GM12865 (cell line): ENCODE results near the gene PAF1.

Experiments
- DNase-seq: peaks from one replicate; pipeline ENCODE4 v3.0.0; 2010; ENCODE audit warnings: low read depth
- H3K4me3 ChIP-seq: 2 replicates; pipeline ENCODE4 v1.5.1; 2011; ENCODE audit warnings: mild to moderate bottlenecking, low read depth, low read length, control low read depth
- TF ChIP-seq, protein P1 (sequence below): IDR thresholded peaks from 2 replicates; pipeline ENCODE4 v1.5.1; 2011; ENCODE audit warnings: low read length, control low read depth, low read depth, inconsistent platforms; ENCODE audit not compliant: insufficient read depth; ENCODE audit errors: missing control alignments

Gene PAF1

DNA sequence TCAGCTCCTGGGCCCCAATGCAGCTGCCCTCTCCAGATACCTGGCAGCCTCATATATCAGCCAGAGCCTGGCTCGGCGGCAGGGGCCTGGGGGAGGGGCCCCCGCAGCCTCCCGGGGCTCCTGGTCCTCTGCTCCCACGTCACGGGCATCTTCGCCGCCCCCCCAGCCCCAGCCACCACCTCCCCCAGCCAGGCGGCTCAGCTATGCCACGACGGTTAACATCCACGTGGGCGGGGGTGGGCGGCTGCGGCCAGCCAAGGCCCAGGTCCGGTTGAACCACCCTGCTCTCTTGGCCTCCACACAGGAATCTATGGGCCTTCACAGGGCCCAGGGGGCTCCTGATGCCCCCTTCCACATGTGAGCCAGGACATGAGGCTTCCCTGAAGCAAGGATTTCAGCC, 34.0 kb upstream of the PAF1 start:
- DNase-seq, result no peak
- H3K4me3 ChIP-seq, result no peak overlapping the region
- TF ChIP-seq, protein P1, sequence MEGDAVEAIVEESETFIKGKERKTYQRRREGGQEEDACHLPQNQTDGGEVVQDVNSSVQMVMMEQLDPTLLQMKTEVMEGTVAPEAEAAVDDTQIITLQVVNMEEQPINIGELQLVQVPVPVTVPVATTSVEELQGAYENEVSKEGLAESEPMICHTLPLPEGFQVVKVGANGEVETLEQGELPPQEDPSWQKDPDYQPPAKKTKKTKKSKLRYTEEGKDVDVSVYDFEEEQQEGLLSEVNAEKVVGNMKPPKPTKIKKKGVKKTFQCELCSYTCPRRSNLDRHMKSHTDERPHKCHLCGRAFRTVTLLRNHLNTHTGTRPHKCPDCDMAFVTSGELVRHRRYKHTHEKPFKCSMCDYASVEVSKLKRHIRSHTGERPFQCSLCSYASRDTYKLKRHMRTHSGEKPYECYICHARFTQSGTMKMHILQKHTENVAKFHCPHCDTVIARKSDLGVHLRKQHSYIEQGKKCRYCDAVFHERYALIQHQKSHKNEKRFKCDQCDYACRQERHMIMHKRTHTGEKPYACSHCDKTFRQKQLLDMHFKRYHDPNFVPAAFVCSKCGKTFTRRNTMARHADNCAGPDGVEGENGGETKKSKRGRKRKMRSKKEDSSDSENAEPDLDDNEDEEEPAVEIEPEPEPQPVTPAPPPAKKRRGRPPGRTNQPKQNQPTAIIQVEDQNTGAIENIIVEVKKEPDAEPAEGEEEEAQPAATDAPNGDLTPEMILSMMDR, result no peak

DNA sequence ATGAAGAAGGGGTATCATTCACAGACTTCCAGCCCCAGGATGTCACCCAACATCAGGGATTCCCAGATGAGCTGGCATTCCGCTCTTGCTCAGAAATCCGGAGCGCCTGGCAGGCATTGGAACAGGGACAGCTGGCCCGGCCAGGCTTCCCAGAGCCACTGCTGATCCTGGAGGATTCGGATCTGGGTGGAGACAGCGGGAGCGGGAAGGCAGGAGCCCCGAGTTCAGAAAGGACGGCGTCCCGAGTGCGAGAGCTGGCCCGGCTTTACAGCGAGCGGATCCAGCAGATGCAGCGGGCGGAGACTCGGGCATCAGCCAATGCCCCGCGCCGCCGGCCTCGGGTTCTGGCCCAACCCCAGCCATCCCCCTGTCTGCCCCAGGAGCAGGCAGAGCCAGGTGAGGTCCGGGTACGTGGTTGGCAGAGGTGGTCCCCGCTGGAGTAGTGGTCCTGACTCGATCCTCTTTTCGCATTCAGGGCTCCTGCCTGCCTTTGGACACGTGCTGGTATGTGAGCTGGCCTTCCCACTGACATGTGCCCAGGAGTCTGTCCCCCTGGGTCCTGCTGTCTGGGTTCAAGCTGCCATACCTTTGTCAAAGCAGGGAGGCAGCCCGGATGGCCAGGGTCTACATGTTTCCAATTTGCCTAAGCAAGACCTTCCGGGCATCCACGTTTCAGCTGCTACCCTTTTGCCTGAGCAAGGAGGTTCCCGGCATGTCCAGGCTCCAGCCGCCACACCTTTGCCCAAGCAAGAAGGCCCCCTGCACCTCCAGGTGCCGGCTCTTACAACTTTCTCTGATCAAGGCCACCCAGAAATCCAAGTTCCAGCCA, 32.6 kb upstream of the PAF1 start:
- DNase-seq, result no peak
- TF ChIP-seq, protein P1, result no peak
- H3K4me3 ChIP-seq, result no peak overlapping the region

DNA sequence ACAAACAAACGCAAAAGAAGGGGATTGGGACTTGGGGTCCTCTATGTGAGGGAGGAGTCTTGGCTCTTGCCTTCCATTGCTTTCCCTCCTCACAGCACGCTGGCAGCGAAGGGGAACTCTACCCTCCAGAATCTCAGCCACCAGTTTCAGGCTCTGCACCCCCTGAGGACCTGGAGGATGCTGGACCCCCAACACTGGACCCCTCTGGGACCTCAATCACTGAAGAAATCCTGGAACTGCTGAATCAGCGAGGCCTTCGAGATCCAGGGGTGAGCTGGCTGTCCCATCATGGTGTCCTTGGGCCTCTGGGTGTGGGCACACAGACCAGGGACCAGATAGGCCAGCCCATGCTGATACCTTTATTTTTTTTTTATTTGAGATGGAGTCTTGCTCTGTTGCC, 31.1 kb upstream of the PAF1 start:
- TF ChIP-seq, protein P1, result no peak
- H3K4me3 ChIP-seq, result no peak overlapping the region
- no peak for DNase-seq

DNA sequence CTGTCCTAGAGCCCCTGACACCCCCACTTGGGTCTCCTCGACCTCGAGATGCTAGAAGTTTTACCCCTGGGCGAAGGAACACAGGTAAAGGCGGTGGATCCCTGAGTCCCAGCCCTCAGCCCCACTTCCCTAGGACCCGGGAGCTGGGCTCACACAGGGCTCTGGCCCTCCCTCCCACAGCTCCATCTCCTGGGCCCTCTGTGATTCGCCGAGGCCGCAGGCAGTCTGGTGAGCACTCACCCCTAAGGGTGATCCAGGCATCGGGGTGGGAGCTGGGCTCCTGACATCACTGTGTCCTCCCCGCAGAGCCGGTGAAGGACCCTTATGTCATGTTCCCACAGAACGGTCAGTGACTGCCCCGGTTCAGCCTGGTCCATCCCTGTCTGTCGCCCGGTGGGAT, 29.9 kb upstream of the PAF1 start:
- DNase-seq, result no peak
- TF ChIP-seq, protein P1, result no peak
- no peak overlapping the region for H3K4me3 ChIP-seq

DNA sequence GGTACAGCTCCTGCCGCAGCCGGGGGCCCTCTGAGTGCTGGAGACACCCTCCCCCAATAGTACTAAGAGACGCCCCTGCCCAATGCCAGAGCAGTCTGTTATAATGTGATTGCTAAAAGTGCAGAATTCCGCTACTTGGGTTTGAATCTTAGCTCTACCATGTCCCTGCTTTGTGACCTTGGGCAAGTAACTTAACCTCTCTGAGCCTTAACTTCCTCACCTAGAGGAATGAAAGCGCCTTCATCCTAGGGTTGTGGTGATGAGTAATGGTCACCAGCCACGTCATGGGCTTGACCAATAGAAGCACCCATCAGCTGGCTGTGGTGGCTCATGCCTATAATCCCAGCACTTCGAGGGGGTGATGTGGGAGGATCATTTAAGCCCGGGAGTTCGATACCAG, 28.1 kb upstream of the PAF1 start:
- H3K4me3 ChIP-seq, result no peak overlapping the region
- TF ChIP-seq, protein P1, result no peak
- DNase-seq, result no peak

DNA sequence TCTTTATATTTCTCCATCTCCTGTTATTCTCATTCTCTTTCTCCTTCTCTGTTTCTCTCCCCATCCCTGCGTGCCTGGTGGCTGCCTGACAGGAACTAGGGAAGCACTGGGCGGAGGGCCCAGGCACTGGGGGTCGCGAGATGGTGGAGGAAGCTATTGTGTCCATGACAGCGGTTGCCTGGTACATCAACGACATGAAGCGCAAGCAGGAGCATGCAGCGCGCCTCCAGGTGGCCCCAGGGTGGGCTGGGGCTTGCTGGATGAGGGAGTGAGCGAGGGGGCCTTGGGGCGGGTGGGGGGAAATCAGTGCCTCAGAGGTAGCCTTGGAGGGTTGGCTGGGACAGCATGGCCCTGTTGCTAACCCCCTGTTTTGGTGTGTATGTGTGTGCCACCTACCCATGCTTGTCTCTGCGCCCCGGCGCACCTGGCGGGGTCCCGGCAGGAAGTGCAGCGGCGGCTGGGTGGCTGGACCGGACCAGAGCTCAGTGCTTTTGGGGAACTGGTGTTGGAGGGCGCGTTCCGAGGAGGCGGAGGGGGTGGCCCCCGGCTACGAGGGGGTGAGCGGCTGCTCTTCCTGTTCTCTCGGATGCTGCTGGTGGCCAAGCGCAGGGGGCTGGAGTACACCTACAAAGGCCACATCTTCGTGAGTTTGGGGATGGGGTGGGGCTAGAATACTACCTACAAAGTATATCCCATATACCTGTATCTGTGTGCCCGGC, 26.7 kb upstream of the PAF1 start:
- no peak for DNase-seq
- no peak overlapping the region for H3K4me3 ChIP-seq
- TF ChIP-seq, protein P1, result no peak
